ENCODE measurements around the gene PDE3B.
A peak's percentile ranks its signal among the peaks of the same experiment; 100 is the strongest.

Gene PDE3B

GRCh38 chr11:14636119-14636518 lies 7.5 kb upstream of the PDE3B start:
- Mint-ChIP-seq H3K9me3 (peaks cover 1% of the 10 kb centered on the region), H3K4me3 (no peak overlapping the region), H3K27ac (no peak overlapping the region), H3K27me3 (ENCODE audit: low read depth) (peaks cover 9% of the 10 kb centered on the region), H3K4me1 (no peaks in the 10 kb centered on the region), H3K36me3 (ENCODE audit: low read depth) (no peaks in the 10 kb centered on the region)
- TF ChIP-seq CTCF (IDR thresholded peaks at IDR 0.05; ENCODE audit: unreplicated experiment in 3 of 3), result no peak

GRCh38 chr11:14637868-14638409 lies 5.7 kb upstream of the PDE3B start:
- Mint-ChIP-seq H3K36me3 (ENCODE audit: low read depth) (no peaks in the 10 kb centered on the region), H3K4me1 (peaks cover 6% of the 10 kb centered on the region), H3K4me3 (no peak overlapping the region), H3K27me3 (ENCODE audit: low read depth) (peaks cover 17% of the 10 kb centered on the region), H3K9me3 (no peaks in the 10 kb centered on the region), H3K27ac (no peak overlapping the region)
- TF ChIP-seq CTCF (IDR thresholded peaks at IDR 0.05; ENCODE audit: unreplicated experiment in 3 of 3), result no peak

DNA sequence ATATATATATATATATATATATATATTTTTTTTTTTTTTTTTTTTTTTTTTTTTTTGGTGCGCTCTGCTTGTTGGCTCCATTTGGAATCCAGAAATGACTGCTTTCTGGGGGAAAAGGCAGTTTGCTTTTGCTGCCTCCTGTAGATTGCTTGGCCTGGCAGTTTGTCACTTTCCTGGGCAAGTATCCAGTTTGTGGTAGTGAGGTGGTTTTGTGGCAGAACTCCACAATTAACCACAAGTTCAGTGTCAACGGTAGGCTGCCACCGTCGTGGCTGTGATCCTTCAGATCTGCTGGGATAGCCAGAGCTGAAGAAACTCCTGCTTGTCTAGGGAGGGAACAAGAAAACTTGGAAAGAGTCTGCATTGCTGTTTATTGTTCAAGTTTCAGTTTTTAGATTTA lies 5.0 kb upstream of the PDE3B start:
- TF ChIP-seq CTCF (IDR thresholded peaks at IDR 0.05; ENCODE audit: unreplicated experiment in 3 of 3), result no peak
- H3K27ac Mint-ChIP-seq, result no peak overlapping the region
- peaks cover 18% of the 10 kb centered on the region for H3K27me3 Mint-ChIP-seq (ENCODE audit: low read depth)
- H3K36me3 Mint-ChIP-seq (ENCODE audit: low read depth), result no peaks in the 10 kb centered on the region
- H3K9me3 Mint-ChIP-seq, result no peaks in the 10 kb centered on the region
- H3K4me1 Mint-ChIP-seq, result peaks cover 6% of the 10 kb centered on the region
- no peak overlapping the region for H3K4me3 Mint-ChIP-seq

DNA sequence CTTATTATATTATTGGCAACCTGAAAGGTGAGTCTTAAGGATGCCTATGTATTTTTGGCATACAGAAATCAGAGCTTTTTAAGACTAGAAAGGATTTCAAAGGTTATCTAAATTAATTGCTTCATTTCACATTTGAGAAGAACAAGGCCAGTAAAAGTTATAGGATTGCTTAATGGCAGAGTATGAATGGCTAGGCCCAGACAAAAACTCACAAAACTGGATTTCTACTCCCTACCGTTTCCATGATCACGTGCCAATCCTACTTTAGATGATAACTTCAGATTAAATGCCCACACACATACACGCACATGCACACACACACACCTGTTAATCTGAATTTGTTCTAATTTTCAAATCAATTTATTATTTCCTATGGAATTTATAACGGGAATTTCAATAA lies 1.8 kb upstream of the PDE3B start:
- peaks cover 35% of the 10 kb centered on the region for H3K27me3 Mint-ChIP-seq (ENCODE audit: low read depth)

GRCh38 chr11:14642453-14642852 lies 1.2 kb upstream of the PDE3B start:
- Mint-ChIP-seq H3K27ac (peak overlapping the region in 2 of 3 experiments; percentile 32), H3K9me3 (no peaks in the 10 kb centered on the region), H3K4me3 (peak overlapping the region; percentile 88 to 90 (median 89)), H3K4me1 (peaks cover 14% of the 10 kb centered on the region), H3K27me3 (ENCODE audit: low read depth) (peaks cover 39% of the 10 kb centered on the region), H3K36me3 (ENCODE audit: low read depth) (no peaks in the 10 kb centered on the region)
- no peak for TF ChIP-seq CTCF (IDR thresholded peaks at IDR 0.05; ENCODE audit: unreplicated experiment in 3 of 3)

More for the DNA sequence above, 1.8 kb upstream of the PDE3B start:
- Mint-ChIP-seq H3K4me1 (peaks cover 14% of the 10 kb centered on the region), H3K27ac (no peak overlapping the region), H3K36me3 (ENCODE audit: low read depth) (no peaks in the 10 kb centered on the region), H3K4me3 (peak overlapping the region in 2 of 3 experiments; percentile 30 to 64), H3K9me3 (no peaks in the 10 kb centered on the region)
- no peak for TF ChIP-seq CTCF (IDR thresholded peaks at IDR 0.05; ENCODE audit: unreplicated experiment in 3 of 3)
